ENCODE data around the gene CYB5R4.

CYB5R4 gene

DNA sequence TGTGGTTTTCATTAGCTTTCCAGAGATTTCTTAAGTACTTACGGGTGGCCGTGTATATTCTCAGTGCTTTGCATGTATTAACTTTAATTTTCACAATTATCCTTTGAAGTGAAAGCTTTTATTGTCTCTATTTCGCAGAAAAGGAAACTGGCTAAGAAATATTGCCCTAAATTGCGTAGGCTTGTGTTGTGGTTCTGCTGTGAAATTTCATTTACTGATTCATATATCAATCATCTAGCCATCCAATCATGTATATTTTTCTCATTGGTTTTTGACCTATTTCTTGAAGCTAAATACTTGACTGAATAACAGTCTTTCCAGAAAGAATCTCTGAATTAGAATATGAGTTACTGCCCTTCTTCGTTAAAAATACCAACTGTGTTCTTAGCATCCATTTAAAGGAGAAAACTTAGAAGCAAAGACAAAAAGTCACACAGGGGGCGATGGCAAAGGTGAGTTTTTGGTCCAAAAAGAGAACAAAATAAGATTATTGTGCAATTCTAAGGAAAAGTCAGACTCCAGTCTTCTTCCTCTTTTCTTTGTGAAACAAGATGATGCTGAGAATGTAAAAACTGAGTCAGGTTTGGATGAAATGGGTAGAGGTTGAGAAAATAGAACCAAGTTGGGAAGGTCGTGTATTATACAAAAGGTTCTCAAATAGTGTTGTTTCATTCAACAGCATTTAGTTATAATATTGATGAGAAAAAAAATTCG is 1.4 kb downstream of the CYB5R4 start:
- Histone ChIP-seq H3K4me1 (peaks cover 15% of the 10 kb centered on the region), H3K27me3 (no peaks in the 10 kb centered on the region), H4K20me1 (peaks cover 21% of the 10 kb centered on the region), H3K4me3 (peak overlapping the region; percentile 82), H3K9me3 (peaks cover 4% of the 10 kb centered on the region; the same call in 1 of the 2 replicates), H3K27ac (no peak overlapping the region), H3K36me3 (peaks cover 16% of the 10 kb centered on the region), H3K9ac (peak overlapping the region; percentile 77; the same call in 1 of the 2 replicates), H3K4me2 (peak overlapping the region; percentile 68)
- TF ChIP-seq Cebpa-rat (IDR thresholded peaks at IDR 0.05): no peak

DNA sequence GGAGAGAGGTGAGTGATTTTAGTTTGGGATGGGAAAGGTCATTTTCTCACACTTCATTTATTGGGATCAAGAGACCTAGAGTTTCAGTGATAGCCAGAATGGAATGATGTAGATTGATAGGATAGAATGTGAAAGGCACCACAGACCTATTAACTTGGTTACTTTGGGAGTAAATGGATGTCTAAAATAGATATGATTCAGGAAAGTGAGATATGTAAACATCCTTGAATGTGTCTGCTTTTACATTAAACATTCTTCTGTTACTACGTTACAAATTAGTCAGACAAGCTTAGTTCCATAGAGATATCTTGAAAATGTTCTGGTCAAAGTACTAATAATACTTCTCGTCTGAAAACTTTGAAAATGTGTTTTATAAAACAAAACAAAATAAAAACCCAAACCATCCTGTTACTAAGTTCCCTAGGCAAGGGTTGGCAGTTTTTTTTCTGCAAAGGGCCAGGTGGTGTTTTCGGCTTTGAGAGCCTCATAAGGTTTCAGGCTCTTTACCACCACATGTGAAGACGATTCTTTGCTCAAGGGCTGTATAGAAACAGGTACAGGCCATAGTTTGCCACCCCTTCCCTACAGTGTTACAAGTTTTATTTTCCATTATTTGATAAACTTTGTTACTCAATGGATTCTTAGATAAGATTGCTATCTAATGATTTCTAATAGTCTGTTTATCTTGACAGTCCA is 3.4 kb downstream of the CYB5R4 start:
- Histone ChIP-seq H3K27me3 (no peaks in the 10 kb centered on the region), H3K4me1 (peaks cover 15% of the 10 kb centered on the region), H3K27ac (no peak overlapping the region), H3K4me2 (no peak overlapping the region), H3K9me3 (peaks cover 20% of the 10 kb centered on the region), H3K9ac (no peak overlapping the region), H3K36me3 (peaks cover 36% of the 10 kb centered on the region), H4K20me1 (peaks cover 21% of the 10 kb centered on the region), H3K4me3 (no peak overlapping the region)
- no peak for TF ChIP-seq Cebpa-rat (IDR thresholded peaks at IDR 0.05)

DNA sequence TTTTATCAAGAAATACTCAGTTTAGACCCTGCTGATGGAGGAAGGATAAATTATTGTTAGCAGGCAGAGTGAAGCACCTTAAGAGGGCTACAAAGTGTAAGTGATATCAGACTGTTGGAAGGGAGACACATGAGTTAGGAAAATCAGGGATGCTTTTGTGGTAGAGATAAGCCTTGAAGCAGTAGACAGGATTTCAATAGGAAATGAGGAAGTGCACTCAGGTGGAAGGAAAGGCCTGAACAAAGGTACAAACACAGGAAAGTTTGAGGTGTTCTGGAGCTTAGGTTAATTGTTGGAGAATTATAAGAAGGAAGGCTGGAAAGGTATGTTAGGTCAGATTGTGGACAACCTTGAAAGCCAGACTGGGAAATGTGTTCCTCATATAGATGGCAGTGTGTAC is 7.6 kb downstream of the CYB5R4 start:
- Histone ChIP-seq H4K20me1 (peaks cover 7% of the 10 kb centered on the region), H3K9me3 (peaks cover 28% of the 10 kb centered on the region), H3K27me3 (no peaks in the 10 kb centered on the region), H3K9ac (no peak overlapping the region), H3K36me3 (peaks cover 61% of the 10 kb centered on the region), H3K4me3 (no peak overlapping the region), H3K4me1 (no peaks in the 10 kb centered on the region), H3K27ac (no peak overlapping the region), H3K4me2 (no peak overlapping the region)
- TF ChIP-seq Cebpa-rat (IDR thresholded peaks at IDR 0.05): no peak

- Histone ChIP-seq H3K4me3 (no peak overlapping the region), H3K27ac (no peak overlapping the region), H3K4me2 (no peak overlapping the region), H4K20me1 (peaks cover under 1% of the 10 kb centered on the region; the same call in 1 of the 2 replicates), H3K9ac (no peak overlapping the region), H3K27me3 (no peaks in the 10 kb centered on the region), H3K4me1 (no peaks in the 10 kb centered on the region), H3K36me3 (peaks cover 61% of the 10 kb centered on the region), H3K9me3 (peaks cover 28% of the 10 kb centered on the region)
- no peak for TF ChIP-seq Cebpa-rat (IDR thresholded peaks at IDR 0.05)
Observed at GRCh38 chr6:83867527-83868161, 8.2 kb downstream of the CYB5R4 start.

DNA sequence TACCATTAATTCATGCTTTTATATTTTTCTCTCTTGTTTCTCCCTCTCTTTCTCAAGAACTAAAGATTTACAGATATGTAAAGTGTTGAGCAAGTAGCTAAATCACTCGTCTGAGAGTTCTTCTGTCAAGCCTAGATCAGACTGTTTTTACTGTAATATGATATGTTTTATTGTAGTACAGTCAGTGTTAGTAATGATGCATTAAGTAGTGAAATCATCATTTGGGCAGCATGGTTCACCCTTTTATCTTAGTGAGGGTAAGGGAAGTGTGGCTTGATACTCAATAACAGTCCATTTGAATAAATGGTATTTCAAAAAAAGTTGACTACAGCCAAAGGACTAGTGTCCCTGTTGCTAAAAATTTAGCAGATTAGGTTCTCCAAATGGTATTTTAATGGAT is 9.2 kb downstream of the CYB5R4 start:
- peaks cover 28% of the 10 kb centered on the region for H3K9me3 ChIP-seq
- no peak for TF ChIP-seq Cebpa-rat (IDR thresholded peaks at IDR 0.05)
- no peak overlapping the region for H3K4me2 ChIP-seq
- H3K4me1 ChIP-seq: no peaks in the 10 kb centered on the region; the same call in 1 of the 2 replicates
- H3K27me3 ChIP-seq: no peaks in the 10 kb centered on the region
- H3K9ac ChIP-seq: no peak overlapping the region
- H3K4me3 ChIP-seq: no peak overlapping the region
- H4K20me1 ChIP-seq: no peaks in the 10 kb centered on the region
- no peak overlapping the region for H3K27ac ChIP-seq
- peaks cover 61% of the 10 kb centered on the region for H3K36me3 ChIP-seq

DNA sequence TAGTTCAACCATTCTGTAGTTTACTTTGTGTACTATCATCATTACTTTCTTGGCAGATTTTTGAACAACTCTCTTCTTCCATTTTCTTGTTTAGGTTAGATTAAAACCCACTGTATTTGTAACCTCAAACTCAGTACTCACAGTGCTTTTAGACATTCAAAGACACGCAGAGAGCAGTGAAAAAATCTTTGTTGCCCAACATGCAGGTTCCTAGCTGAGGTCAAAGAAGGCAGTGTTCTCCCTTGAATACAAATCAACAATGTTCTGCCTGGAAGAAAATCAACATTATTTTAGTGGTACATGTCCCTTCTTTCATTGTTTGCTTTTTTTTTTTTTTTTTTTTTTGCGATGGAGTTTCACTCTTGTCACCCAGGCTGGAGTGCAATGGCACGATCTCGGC is 11.2 kb downstream of the CYB5R4 start:
- no peaks in the 10 kb centered on the region for H4K20me1 ChIP-seq
- H3K9me3 ChIP-seq: peaks cover 27% of the 10 kb centered on the region
- no peak overlapping the region for H3K4me2 ChIP-seq
- H3K27me3 ChIP-seq: no peaks in the 10 kb centered on the region
- H3K27ac ChIP-seq: no peak overlapping the region
- no peak overlapping the region for H3K4me3 ChIP-seq
- TF ChIP-seq Cebpa-rat (IDR thresholded peaks at IDR 0.05): no peak
- H3K36me3 ChIP-seq: peaks cover 47% of the 10 kb centered on the region
- H3K9ac ChIP-seq: no peak overlapping the region
- H3K4me1 ChIP-seq: no peaks in the 10 kb centered on the region; the same call in 1 of the 2 replicates

DNA sequence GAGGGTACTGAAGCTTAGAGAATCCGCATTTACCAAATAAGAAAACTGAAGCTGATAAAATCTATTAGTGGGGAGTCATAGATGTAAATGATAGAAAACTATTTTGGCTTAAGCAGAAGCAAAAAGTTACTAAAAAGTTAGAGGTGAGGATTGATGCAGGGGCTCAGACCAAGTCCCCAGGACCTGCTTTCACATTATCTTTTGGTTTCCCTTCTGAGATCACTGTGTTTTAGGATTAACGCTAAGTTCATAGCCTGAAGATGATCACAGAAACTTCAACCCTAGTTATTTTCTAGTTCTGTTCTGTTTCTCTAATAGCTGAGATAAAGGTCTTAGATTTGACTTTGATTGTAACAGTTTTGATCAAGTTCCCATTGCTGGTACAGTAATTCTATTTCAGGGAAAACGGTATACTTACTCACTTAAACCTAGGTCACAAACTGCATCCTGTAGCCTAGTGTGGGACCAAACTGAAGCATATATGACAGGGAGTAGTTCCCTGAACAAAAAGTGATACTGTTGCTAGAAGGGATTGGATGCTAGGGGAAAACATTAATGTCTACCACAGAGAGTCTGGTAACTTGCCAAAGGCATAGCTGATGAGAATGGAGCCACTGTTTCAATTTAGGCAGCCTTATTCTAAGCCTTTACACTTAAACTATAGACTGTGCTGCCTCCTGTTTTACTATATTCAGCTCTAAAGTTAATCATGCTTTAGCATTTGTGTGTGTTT is 13.1 kb downstream of the CYB5R4 start:
- TF ChIP-seq Cebpa-rat (IDR thresholded peaks at IDR 0.05): no peak
- Histone ChIP-seq H3K36me3 (peaks cover 28% of the 10 kb centered on the region), H4K20me1 (no peaks in the 10 kb centered on the region), H3K27me3 (no peaks in the 10 kb centered on the region), H3K27ac (no peak overlapping the region), H3K9ac (no peak overlapping the region), H3K4me3 (no peak overlapping the region), H3K9me3 (peaks cover 12% of the 10 kb centered on the region), H3K4me2 (no peak overlapping the region), H3K4me1 (no peaks in the 10 kb centered on the region; the same call in 1 of the 2 replicates)

DNA sequence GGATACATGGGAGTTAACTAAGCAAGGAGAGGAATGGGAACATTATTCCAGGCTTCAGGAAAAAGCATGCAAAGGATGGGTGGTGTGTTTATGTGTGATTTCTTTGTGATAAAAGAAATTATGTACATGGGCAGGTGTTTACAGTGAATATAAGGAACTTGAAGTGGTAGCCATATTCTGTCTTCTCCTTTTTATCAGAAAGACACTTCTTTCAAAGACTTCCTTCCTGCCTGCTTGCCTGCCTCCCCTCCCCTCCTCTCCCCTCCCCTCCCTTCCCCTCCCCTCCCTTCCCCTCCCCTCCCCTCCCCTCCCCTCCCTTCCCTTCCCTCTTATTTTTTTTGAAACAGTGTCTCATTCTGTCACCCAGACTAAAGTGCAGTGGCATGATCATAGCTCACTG is 14.4 kb downstream of the CYB5R4 start:
- no peaks in the 10 kb centered on the region; the same call in 1 of the 2 replicates for H3K9me3 ChIP-seq
- H3K27me3 ChIP-seq: no peaks in the 10 kb centered on the region
- H3K27ac ChIP-seq: no peak overlapping the region
- H3K4me3 ChIP-seq: no peak overlapping the region
- H3K4me2 ChIP-seq: no peak overlapping the region
- peaks cover 3% of the 10 kb centered on the region; the same call in 1 of the 2 replicates for H4K20me1 ChIP-seq
- no peak overlapping the region for H3K9ac ChIP-seq
- TF ChIP-seq Cebpa-rat (IDR thresholded peaks at IDR 0.05): no peak
- H3K4me1 ChIP-seq: no peaks in the 10 kb centered on the region; the same call in 1 of the 2 replicates
- peaks cover 16% of the 10 kb centered on the region for H3K36me3 ChIP-seq

- H3K27me3 ChIP-seq: no peaks in the 10 kb centered on the region
- peaks cover 22% of the 10 kb centered on the region; the same call in 1 of the 2 replicates for H4K20me1 ChIP-seq
- H3K4me1 ChIP-seq: no peaks in the 10 kb centered on the region; the same call in 1 of the 2 replicates
- no peak overlapping the region for H3K4me3 ChIP-seq
- H3K9ac ChIP-seq: no peak overlapping the region
- H3K27ac ChIP-seq: no peak overlapping the region
- no peaks in the 10 kb centered on the region for H3K9me3 ChIP-seq
- no peak for TF ChIP-seq Cebpa-rat (IDR thresholded peaks at IDR 0.05)
- H3K36me3 ChIP-seq: peaks cover 4% of the 10 kb centered on the region; the same call in 1 of the 2 replicates
- H3K4me2 ChIP-seq: no peak overlapping the region
Observed at GRCh38 chr6:83875843-83876242, 16.4 kb downstream of the CYB5R4 start.
